ENCODE results near the gene ZNF646. TPM values are rescaled to one million over a fixed set of nuclear protein-coding genes. Genes with fewer than 3 reads are reported as not detected.

ZNF646 gene
- total and polyA plus RNA-seq, 4 donors, result 0.89 to 9.6 (median 4.0) TPM

- TF ChIP-seq CTCF (IDR thresholded peaks at IDR 0.05; ENCODE audit: low read depth, low read length, missing input control) (no peak), JUND (IDR thresholded peaks at IDR 0.05) (no peak), GABPA (IDR thresholded peaks at IDR 0.05 in 1 of 2, conservative IDR thresholded peaks at IDR 0.05 in 1 of 2) (no peak)
These were observed 13.7 kb downstream of the ZNF646 start (continued) for GRCh38 chr16:31087971-31088370.

- Histone ChIP-seq H3K4me1 (ENCODE audit: control insufficient read depth in 4 of 4, insufficient read depth in 4 of 4, low read length in 3 of 4) (peaks cover 0 to 12% (median 8%) of the 10 kb centered on the region in 4 donors), H3K9ac (ENCODE audit: low read depth in 1 of 2, low read length in 2 of 2) (no peak within 1 kb of the TSS), H3K27me3 (ENCODE audit: control insufficient read depth in 4 of 4, insufficient read depth in 4 of 4, low read length in 3 of 4) (no peaks in the 10 kb centered on the region), H3K36me3 (ENCODE audit: control insufficient read depth in 4 of 4, insufficient read depth in 3 of 4, low read depth in 1 of 4, low read length in 3 of 4) (peaks cover 13 to 44% (median 27%) of the 10 kb centered on the region in 4 donors), H3K4me3 (ENCODE audit: low read depth in 1 of 3, low read length in 3 of 3) (no peak within 1 kb of the TSS), H3K27ac (ENCODE audit: low read depth in 1 of 2, low read length in 2 of 2) (no peak within 1 kb of the TSS), H3K9me3 (ENCODE audit: control insufficient read depth in 4 of 4, low read length in 3 of 4) (no peaks in the 10 kb centered on the region)
- DNase-seq (ENCODE audit: low spot score), result no peak
- TF ChIP-seq YY1 (IDR thresholded peaks at IDR 0.05), result no peak
- TF ChIP-seq SP1 (IDR thresholded peaks at IDR 0.05), result no peak
- no peak for TF ChIP-seq FOXA2 (IDR thresholded peaks at IDR 0.05)
- TF ChIP-seq GABPA (IDR thresholded peaks at IDR 0.05 in 1 of 2, conservative IDR thresholded peaks at IDR 0.05 in 1 of 2), result no peak
- TF ChIP-seq RXRA (IDR thresholded peaks at IDR 0.05), result no peak
- no peak for TF ChIP-seq NR2F2 (IDR thresholded peaks at IDR 0.05)
- TF ChIP-seq FOXA1 (IDR thresholded peaks at IDR 0.05), result no peak
- TF ChIP-seq REST (IDR thresholded peaks at IDR 0.05), result no peak
- TF ChIP-seq HNF4G (IDR thresholded peaks at IDR 0.05), result no peak
- no peak for TF ChIP-seq ZBTB33 (IDR thresholded peaks at IDR 0.05)
- no peak for TF ChIP-seq EGR1 (IDR thresholded peaks at IDR 0.05; ENCODE audit: low read depth in 2 of 2)
- no peak for TF ChIP-seq TAF1 (conservative IDR thresholded peaks at IDR 0.05)
- TF ChIP-seq CTCF (IDR thresholded peaks at IDR 0.05; ENCODE audit: low read depth, low read length, missing input control), result no peak
- no peak for TF ChIP-seq MAX (IDR thresholded peaks at IDR 0.05)
- no peak for TF ChIP-seq RAD21 (IDR thresholded peaks at IDR 0.05)
- no peak for TF ChIP-seq HNF4A (conservative IDR thresholded peaks at IDR 0.05)
- no peak for TF ChIP-seq JUND (IDR thresholded peaks at IDR 0.05)
- 84% methylated on average over 15 of the region's 15 CpGs for WGBS
These were observed 14.4 kb downstream of the ZNF646 start, which contains the start of gene PRSS53 for GRCh38 chr16:31088459-31089183. PRSS53 (minus strand) TSS chr16:31088943; CDS start chr16:31088809, 134 bp downstream.

Data from liver (tissue), 9 donors.